ENCODE measurements around the gene IER3.

GRCh38 chr6:30770592-30770991 is 26.2 kb upstream of the IER3 start:
- TF ChIP-seq CTCF (IDR thresholded peaks at IDR 0.05) (no peak), POLR2AphosphoS5 (IDR thresholded peaks at IDR 0.05) (no peak), POLR2A (IDR thresholded peaks at IDR 0.05) (no peak), EP300 (IDR thresholded peaks at IDR 0.05) (no peak)

Data from sigmoid colon (tissue), 4 donors.